Skeletal muscle satellite cell (primary cell): ENCODE data around the gene BTG2.

Experiments used
- H3K27me3 ChIP-seq: 2 replicates; pipeline ENCODE4 v1.7.0; 2013; ENCODE audit warnings: low read length; ENCODE audit not compliant: control insufficient read depth, insufficient read depth
- H3K36me3 ChIP-seq: 2 replicates; pipeline ENCODE4 v1.7.0; 2013; ENCODE audit warnings: mild to moderate bottlenecking, control low read depth, low read length; ENCODE audit not compliant: insufficient read depth
- H3K4me1 ChIP-seq: 2 replicates; pipeline ENCODE4 v1.7.0; 2013; ENCODE audit warnings: low read length; ENCODE audit not compliant: control insufficient read depth, insufficient read depth
- H3K4me2 ChIP-seq: 2 replicates; pipeline ENCODE4 v1.7.0; 2013; ENCODE audit warnings: mild to moderate bottlenecking, low read length
- H3K4me3 ChIP-seq: 2 replicates; pipeline ENCODE4 v1.7.0; 2013; ENCODE audit warnings: low read length
- H3K9ac ChIP-seq: 2 replicates; pipeline ENCODE4 v1.7.0; 2013; ENCODE audit warnings: mild to moderate bottlenecking, low read depth, low read length, moderate library complexity
- H3K9me3 ChIP-seq: replicated peaks from 2 replicates; pipeline ENCODE4 v1.7.0; 2013; ENCODE audit warnings: mild to moderate bottlenecking, control low read depth, low read length

The BTG2 gene

DNA sequence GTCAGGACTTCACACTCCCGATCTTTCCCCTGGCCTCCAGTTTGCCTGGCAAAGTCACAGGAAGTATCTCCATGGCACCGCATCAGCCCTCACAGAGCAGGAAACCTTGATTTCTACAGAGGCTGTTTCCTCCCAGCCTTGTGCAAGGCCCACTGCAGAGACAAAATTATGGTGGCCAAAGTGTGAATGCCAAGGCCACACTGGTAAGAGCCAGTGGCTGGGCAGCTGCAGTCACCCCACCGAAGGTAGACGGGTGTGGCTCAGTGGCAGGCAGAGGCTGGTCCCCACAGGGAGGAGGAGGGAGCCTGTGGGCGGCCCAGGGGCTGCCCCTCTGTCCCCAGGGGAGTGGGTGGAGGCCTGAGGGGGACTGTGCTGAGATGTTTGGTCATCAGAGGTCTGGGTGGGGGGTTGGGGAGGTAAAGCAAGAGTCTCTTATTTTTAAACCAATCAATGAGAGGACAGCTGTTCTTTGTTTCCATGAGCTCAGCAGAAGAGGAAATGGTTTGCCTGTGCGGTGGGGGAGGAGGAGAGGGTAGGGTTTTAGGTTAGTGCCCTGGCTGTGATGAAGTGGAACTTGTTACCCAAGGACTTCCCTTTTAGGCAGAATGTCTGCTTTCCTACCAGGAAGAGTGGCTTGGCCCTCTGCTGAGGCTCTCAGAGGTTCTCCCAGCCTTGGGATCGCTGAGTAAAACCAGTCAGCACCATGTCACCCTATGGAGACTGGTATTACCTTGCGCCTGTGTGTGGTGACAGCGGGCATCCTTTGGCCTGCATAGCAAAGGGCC is 18.0 kb upstream of the BTG2 start:
- H3K9ac ChIP-seq = peak overlapping the region; percentile 7
- no peak overlapping the region for H3K4me2 ChIP-seq
- H3K4me3 ChIP-seq = no peak overlapping the region

DNA sequence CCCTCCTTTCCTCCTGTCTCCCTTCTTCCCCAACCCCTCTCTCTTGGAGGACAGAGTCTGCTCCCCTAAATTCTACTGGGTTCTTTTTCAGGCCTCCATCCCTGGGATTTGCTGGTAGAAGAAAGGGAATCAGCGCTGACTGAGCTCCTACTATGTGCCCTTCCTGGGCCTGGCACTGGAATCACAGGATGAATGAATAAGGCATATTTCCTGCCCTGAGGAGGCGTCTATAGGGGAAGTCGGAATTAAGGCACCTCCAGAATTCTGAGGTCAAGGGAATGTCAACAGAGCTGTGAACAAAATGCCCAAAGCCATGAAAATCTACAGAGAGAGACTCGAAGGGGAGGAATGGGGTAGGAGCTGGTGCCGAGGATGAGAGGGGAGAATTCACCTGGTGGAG is 17.4 kb upstream of the BTG2 start:
- no peaks in the 10 kb centered on the region for H3K36me3 ChIP-seq
- H3K27me3 ChIP-seq = peaks cover 42% of the 10 kb centered on the region
- H3K4me3 ChIP-seq = no peak overlapping the region
- H3K9ac ChIP-seq = peak overlapping the region; percentile 7
- peaks cover 35% of the 10 kb centered on the region for H3K4me1 ChIP-seq
- H3K4me2 ChIP-seq = no peak overlapping the region
- no peaks in the 10 kb centered on the region for H3K9me3 ChIP-seq

More for the DNA sequence above, 18.0 kb upstream of the BTG2 start:
- Histone ChIP-seq H3K4me1 (peaks cover 35% of the 10 kb centered on the region), H3K36me3 (no peaks in the 10 kb centered on the region), H3K27me3 (peaks cover 43% of the 10 kb centered on the region), H3K9me3 (no peaks in the 10 kb centered on the region)

DNA sequence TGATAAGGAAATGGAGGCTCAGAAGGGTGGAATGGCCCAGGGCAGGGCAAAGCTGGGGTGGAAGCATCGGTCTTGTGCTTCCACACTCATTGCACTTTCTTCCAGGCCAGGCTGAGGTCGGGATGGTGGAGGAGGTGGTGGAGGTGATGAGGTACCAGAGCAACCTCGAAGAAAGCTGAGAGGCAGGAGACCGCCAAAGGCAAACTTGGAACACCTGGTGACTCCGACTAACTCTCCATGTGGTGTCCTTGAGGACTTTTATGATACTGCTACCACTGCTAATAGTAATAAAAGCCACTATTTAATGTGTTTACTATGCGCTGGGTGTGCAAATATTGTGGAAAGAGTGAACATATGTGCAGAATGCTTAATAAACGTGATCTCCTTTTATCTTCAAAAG is 16.9 kb upstream of the BTG2 start:
- H3K9ac ChIP-seq = no peak overlapping the region
- no peak overlapping the region for H3K4me2 ChIP-seq
- no peaks in the 10 kb centered on the region for H3K9me3 ChIP-seq
- H3K27me3 ChIP-seq = peaks cover 40% of the 10 kb centered on the region
- peaks cover 35% of the 10 kb centered on the region for H3K4me1 ChIP-seq
- no peak overlapping the region for H3K4me3 ChIP-seq
- H3K36me3 ChIP-seq = no peaks in the 10 kb centered on the region

DNA sequence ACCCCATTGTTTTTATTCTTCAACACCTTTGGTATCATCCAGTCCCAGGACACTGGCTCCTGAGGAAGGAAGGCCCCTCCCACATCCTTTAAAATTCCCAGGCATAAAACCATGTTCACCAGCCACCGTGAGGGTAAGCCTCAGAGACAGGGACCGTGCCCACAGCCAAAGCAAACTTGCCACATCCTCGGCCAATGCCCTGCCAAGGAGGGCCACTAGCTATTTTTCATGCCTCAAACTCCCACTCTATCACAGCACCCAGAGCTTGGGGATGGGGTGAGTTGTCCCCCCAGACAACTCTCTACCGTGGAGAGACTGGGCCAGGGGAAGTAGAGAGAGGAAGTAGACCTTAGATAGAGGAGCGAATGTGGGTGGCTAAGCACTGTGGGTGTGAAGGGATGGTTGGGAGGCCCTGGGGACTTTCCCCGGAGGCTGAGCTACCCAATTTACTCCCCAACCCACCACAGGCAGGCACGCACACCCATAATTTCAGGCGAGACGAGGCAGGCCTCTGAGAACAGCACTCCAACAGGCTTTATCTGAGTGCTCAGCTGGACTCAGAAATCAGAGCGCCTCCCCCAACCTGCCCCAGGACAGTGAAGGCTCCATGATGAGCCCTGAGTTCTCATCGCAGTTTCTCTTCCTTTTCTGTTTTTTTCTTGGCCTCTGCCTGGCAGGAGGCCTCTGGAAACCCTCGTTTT is 15.9 kb upstream of the BTG2 start:
- Histone ChIP-seq H3K27me3 (peaks cover 33% of the 10 kb centered on the region), H3K9me3 (no peaks in the 10 kb centered on the region), H3K9ac (no peak overlapping the region), H3K4me2 (no peak overlapping the region), H3K4me1 (peaks cover 35% of the 10 kb centered on the region), H3K4me3 (no peak overlapping the region), H3K36me3 (no peaks in the 10 kb centered on the region)

DNA sequence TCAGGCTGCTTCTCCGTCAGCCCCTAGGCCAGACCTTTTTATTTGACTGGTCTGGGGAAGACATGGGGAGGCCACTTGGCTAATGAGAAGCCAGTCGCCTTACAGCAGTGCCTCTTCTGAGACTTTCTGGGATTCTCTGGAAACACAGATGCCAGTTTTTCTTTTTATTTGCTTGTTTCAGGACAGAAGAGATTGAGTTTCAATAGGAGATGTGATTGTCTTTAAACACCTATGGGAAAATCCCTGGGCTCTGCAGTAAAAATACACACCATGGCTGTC is 15.4 kb upstream of the BTG2 start:
- H3K4me3 ChIP-seq = no peak overlapping the region
- H3K36me3 ChIP-seq = no peaks in the 10 kb centered on the region
- peak overlapping the region; percentile 68 for H3K4me2 ChIP-seq
- no peaks in the 10 kb centered on the region for H3K9me3 ChIP-seq
- peaks cover 28% of the 10 kb centered on the region for H3K27me3 ChIP-seq
- peaks cover 35% of the 10 kb centered on the region for H3K4me1 ChIP-seq
- H3K9ac ChIP-seq = no peak overlapping the region

DNA sequence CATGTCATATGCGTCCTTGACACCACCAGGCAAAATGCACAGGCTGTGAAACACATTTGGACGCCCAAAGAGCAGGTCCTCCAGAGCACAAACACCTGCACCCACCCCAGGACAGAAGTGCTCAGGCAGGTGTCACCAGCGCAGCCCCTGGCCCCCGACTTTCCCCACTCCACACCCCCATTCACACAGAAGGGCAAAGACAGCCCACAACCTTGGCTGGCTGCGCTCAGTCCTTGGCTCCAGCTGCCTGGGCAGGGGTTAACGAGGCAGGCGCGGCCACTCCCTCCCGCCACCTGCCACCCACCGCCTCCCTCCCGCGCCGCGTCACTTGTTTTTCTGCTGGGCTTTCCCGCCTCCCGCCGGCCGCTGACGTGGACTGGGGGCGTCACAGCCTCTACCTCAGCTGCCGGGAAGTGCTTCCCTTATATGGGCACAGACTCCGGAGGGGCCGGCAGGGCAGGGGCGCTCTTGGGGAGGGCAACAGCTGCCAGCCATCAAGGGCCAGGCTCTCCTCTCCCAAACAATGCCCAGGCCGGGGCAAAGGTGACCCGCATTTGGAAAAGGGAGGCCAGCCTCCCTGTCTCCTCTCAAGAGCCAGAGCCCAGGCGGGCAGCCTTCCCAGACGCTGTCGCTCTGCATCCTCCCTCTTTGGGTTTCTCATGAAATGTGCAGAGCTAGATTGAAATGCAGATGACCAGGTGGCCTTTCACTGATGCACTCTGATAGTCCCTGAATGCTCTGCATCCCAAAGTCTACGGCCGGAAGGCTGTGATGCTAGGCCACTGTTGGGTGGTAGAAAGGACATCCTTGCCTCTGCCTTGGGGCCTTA is 14.8 kb upstream of the BTG2 start:
- peak overlapping the region; percentile 38 for H3K9ac ChIP-seq
- H3K4me2 ChIP-seq = peak overlapping the region; percentile 68
- peaks cover 35% of the 10 kb centered on the region for H3K4me1 ChIP-seq
- no peaks in the 10 kb centered on the region for H3K36me3 ChIP-seq
- no peaks in the 10 kb centered on the region for H3K9me3 ChIP-seq
- H3K27me3 ChIP-seq = peaks cover 27% of the 10 kb centered on the region
- H3K4me3 ChIP-seq = peak overlapping the region; percentile 29

DNA sequence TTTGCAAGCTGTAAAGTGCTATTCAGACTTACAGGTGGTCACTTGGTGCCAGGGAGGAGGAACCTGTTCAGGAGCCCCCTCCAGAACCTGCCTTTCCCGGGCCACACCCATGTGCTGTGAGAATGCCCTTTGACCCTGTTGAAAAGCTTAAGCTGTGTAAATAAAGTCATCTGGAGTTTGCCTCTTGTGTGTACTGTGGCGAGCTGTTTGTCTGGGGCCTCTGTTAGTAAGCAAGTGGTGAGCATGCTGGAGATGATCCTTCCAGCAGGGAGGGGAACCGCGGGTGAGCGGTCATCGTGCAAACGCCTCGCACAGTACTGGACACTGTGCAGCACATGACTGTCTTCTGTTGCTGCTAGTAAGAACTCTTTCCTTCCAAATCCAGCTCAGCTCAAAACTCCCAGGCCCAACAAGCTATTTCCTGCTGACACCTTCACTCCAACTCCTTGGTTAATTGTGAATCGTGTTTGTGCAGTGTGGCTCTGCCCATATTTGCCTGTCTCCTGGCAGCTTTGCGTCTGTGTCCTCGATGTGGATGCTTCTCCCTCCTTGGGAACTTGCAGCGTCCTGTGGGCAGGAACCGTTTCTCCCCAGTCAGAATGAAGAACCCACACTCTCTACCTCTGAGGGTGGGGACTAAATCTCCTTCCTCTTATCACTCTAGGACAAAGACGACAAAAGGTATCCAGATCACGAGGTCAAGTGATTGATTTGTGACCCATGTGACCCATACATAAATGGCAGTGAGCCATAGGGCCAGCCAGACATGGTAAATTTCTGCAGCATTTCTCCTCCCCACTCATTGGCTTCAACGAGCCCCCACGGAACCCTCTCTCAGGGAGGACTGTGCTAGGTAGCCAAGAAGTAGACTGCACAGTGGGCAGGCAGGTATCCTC is 13.9 kb upstream of the BTG2 start:
- Histone ChIP-seq H3K4me1 (peaks cover 33% of the 10 kb centered on the region), H3K9ac (no peak overlapping the region), H3K4me3 (no peak overlapping the region)

DNA sequence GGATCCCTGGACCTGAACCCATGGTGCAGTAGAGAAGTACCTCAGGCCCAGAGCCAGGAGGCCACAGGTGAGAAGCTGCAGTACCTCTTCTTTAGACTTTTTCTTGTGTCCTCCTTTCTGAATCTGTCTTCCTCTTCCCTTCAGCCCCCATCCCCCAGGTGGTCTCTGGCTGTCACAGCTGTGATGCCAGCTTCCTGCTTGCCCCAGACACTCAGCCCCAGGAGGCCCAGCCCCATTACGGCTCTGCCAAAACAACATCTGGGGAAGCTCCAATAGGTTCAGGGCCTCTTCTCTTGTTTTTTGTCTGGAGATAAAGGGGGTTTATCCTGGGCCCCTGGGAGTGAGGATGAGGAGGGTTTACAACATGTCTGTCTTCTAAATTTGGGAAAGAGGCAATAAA is 9.5 kb upstream of the BTG2 start:
- H3K9ac ChIP-seq = no peak overlapping the region
- peaks cover 5% of the 10 kb centered on the region for H3K4me1 ChIP-seq

More for the DNA sequence above, 13.9 kb upstream of the BTG2 start:
- no peaks in the 10 kb centered on the region for H3K36me3 ChIP-seq
- no peaks in the 10 kb centered on the region for H3K9me3 ChIP-seq
- H3K27me3 ChIP-seq = peaks cover 28% of the 10 kb centered on the region
- H3K4me2 ChIP-seq = peak overlapping the region; percentile 68

DNA sequence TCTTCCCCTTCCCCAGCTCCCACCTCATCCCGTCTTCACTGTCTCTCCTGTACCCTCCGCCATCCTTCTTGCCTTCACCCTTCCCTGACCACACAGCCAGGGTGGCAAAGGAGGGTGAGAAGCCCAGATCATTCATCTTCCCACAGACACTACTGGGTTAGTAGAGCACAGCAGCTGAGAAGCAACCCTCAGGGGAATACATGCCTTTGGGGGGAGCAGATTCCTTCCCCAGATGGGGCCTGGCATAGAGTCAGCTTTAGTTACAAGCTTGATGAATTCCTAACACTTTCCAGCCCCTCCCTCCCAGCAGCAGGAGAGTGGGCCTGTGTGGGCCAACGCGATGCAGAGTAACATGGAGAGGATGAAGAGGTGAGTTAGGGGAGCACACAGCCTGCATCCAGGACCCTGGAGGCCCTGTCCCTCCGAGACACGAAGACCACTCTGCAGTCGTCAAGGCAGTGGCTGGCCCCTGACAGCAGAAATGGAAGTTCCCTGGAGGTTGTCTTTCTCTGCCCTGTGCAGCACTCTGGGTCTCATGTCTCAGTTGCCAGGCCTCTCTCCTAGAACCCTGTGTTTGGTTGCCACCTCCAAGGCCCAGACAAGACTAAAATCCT is 8.8 kb upstream of the BTG2 start:
- Histone ChIP-seq H3K4me1 (no peaks in the 10 kb centered on the region), H3K4me3 (no peak overlapping the region), H3K9ac (no peak overlapping the region), H3K27me3 (peaks cover 50% of the 10 kb centered on the region), H3K4me2 (no peak overlapping the region), H3K36me3 (no peaks in the 10 kb centered on the region), H3K9me3 (no peaks in the 10 kb centered on the region)

More for the DNA sequence above, 9.5 kb upstream of the BTG2 start:
- no peaks in the 10 kb centered on the region for H3K9me3 ChIP-seq
- no peaks in the 10 kb centered on the region for H3K36me3 ChIP-seq
- H3K4me3 ChIP-seq = no peak overlapping the region
- peaks cover 47% of the 10 kb centered on the region for H3K27me3 ChIP-seq
- H3K4me2 ChIP-seq = no peak overlapping the region

DNA sequence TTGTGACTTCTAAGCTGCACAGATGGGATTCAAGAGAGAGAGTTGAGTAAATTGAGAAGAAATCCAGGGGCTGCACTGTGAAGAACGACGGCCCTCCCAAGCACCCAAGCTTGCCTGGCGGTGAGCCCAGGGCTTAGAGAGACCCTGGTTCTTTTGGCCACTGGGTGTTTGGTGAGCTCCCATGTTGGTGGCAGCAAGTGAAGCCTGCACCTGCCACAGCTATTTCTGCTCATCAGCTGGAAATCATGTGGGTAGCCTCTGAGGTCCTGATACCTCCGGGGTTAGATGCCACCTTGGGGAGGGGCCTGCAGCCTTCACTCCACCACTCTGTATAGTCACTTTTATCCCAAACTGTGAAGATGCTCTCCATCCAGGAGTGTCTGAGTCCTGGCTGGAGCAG is 6.2 kb upstream of the BTG2 start:
- H3K36me3 ChIP-seq = no peaks in the 10 kb centered on the region
- no peak overlapping the region for H3K4me2 ChIP-seq
- no peaks in the 10 kb centered on the region for H3K9me3 ChIP-seq
- no peaks in the 10 kb centered on the region for H3K4me1 ChIP-seq
- peaks cover 50% of the 10 kb centered on the region for H3K27me3 ChIP-seq
- no peak overlapping the region for H3K4me3 ChIP-seq
- H3K9ac ChIP-seq = no peak overlapping the region
